Measurements from ENCODE around the gene UNC13A. TPM values are rescaled to one million over a fixed set of nuclear protein-coding genes. Genes with fewer than 3 reads are reported as not detected.

The UNC13A gene
- total RNA-seq, 1 donor from 2014 or later: 0.70 TPM

- no peak for DNase-seq (ENCODE audit: extremely low read depth, low read depth, low spot score)
Observed at GRCh38 chr19:17632577-17632976, 55.6 kb downstream of the UNC13A start.

DNA sequence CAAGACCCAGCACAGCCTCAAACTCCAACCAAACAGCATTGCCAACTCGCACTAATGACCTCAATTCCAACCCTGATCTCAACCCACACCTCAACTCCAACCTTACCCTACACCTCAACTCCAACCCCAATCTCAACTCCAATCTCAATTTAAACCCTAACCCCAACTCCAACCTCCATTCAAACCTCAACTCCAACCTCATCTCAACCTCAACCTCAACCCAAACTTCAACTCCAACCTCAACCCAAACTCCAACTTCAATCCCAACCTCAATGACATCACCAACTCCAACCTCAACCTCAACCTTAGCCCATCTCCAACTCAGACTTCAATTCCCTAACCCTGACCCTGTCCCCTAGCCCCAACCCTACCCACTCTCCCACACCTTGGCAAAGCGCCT is 58.4 kb downstream of the UNC13A start:
- no peak for DNase-seq (ENCODE audit: extremely low read depth, low read depth, low spot score)

DNA sequence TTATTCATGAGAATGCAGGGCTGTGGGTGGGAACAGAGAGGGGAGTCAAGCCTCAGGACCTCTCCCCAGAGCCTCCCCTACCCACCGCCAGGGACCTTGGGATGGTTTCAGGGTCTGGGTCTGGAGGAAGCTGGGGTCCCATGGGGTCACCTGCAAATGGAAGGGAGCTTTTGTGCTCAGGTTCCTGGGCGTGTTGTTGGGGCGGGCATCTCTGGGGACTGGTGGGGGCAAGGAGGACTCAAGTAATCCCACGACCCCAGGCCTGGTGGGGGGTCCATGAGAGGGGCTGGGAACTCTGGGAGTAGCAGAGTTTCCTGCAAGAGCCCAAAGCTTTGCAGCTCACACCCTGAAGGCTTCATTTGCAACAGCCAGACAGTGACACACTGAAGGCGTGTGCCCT is 60.2 kb downstream of the UNC13A start:
- DNase-seq (ENCODE audit: extremely low read depth, low read depth, low spot score): no peak

- DNase-seq (ENCODE audit: extremely low read depth, low read depth, low spot score): no peak
Observed at GRCh38 chr19:17627161-17627560, 61.0 kb downstream of the UNC13A start.

DNA sequence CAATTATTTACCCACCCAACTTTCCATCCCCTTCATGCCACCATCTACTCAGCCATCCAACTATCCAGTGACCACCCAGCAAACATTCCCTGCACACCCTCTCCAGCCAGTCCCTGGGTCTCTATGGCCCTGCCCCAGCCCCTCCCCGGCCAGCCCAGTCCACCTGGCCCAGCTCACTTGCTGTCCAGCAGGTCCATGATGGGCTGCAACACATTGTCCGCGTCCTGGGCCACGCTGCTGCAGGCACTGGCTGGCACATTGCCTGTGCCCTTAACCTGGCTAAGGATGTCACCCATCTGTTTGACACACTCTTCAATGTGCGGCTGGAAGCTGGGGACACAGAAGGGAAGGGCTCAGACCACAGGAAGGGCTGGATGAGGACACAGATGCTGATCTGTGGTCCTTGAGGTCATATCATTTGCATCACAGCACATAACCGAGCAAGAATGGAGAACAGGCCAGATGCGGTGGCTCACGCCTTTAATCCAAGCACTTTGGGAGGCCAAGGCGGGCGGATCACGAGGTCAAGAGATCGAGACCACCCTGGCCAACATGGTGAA is 61.6 kb downstream of the UNC13A start:
- no peak for DNase-seq (ENCODE audit: extremely low read depth, low read depth, low spot score)

GRCh38 chr19:17625980-17626379 is 62.2 kb downstream of the UNC13A start:
- no peak for DNase-seq (ENCODE audit: extremely low read depth, low read depth, low spot score)

DNA sequence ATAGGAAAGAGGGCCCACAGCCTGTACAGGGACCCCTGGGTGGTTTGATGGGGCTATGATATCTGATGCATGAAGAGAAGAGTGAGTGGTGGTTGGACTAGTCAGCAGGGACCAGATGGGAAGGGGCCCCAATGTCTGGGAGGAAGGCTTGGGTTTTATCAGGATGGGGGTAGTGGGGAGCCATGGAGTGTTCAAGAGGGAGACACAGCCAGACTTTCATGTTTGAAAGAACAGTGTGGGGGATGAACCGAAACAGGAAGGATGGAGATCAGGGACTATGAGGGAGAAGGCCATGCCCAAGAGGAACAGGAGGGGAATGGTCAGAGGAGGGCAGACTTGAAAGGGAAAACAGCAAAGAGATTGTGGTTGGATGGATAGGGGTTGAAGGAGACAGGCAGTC is 63.1 kb downstream of the UNC13A start:
- no peak for DNase-seq (ENCODE audit: extremely low read depth, low read depth, low spot score)

DNA sequence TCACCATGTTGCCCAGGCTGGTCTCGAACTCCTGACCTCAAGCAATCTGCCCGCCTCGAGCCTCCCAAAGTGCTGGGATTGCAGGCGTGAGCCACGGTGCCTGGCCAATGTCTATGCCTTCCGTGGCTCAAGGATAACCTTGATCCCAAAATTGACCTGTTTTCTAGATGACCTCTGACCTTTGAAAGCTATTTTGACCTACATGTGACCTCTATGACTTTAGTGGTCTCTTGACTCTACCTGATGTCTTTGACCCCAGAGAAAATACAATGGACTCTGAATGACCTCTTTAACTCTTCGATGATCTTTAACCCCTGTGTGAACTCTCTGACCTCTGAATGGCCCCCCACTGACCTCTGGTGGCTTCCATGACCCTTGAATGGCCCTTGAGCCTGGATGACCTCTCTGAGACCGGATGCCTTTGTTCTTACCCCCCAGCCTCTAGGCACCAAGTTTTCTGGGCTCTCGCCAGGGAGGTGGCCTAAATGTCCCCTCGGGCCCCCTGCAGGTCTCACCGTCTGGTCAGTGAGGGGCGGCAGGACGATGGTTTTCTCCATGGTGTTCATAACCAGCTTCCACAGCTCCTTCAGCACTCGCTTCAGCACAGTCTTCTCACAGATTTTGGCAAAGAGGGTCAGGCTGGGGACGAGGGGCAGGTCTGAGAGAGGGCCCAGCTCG is 63.7 kb downstream of the UNC13A start:
- DNase-seq (ENCODE audit: extremely low read depth, low read depth, low spot score): no peak

GRCh38 chr19:17623224-17623935 is 64.8 kb downstream of the UNC13A start:
- DNase-seq (ENCODE audit: extremely low read depth, low read depth, low spot score): no peak

- no peak for DNase-seq (ENCODE audit: extremely low read depth, low read depth, low spot score)
Observed at GRCh38 chr19:17620696-17621095, 67.5 kb downstream of the UNC13A start.

GRCh38 chr19:17618936-17619335 is 69.2 kb downstream of the UNC13A start:
- DNase-seq (ENCODE audit: extremely low read depth, low read depth, low spot score): no peak

DNA sequence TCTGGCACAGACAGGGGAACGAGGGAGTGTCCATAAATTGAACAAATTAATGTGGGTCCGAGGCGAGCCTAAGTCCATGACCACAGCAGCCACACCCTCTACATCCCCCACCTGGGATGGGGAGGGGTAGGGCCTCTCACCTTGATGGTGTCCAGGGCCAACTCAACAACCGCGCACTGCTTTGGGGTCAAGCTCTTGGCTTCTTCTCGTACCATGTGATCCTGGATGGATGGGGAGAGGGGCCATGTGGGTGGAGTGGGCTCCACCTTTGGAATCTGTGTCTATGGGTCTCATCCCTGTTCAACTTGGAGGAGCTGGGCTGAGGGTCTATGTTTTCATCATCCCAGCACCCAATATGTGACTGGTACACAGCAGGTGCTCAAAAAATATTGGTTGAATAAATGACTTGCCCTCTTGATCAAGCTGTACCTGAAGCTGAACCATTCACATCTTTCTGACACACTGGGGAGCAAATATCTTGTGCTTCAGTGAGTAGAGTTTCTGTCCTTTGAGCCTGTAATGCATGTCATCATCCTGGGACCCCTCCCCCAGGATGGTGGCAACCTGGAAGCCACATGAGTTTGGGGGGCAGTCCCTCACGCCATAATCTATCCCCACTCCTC is 69.8 kb downstream of the UNC13A start:
- DNase-seq (ENCODE audit: extremely low read depth, low read depth, low spot score): no peak

- no peak for DNase-seq (ENCODE audit: extremely low read depth, low read depth, low spot score)
Observed at GRCh38 chr19:17617807-17618192, 70.4 kb downstream of the UNC13A start.

- DNase-seq (ENCODE audit: extremely low read depth, low read depth, low spot score): no peak
Observed at GRCh38 chr19:17616961-17617806, 71.0 kb downstream of the UNC13A start.

- no peak for DNase-seq (ENCODE audit: extremely low read depth, low read depth, low spot score)
Observed at GRCh38 chr19:17616686-17616960, 71.5 kb downstream of the UNC13A start.

DNA sequence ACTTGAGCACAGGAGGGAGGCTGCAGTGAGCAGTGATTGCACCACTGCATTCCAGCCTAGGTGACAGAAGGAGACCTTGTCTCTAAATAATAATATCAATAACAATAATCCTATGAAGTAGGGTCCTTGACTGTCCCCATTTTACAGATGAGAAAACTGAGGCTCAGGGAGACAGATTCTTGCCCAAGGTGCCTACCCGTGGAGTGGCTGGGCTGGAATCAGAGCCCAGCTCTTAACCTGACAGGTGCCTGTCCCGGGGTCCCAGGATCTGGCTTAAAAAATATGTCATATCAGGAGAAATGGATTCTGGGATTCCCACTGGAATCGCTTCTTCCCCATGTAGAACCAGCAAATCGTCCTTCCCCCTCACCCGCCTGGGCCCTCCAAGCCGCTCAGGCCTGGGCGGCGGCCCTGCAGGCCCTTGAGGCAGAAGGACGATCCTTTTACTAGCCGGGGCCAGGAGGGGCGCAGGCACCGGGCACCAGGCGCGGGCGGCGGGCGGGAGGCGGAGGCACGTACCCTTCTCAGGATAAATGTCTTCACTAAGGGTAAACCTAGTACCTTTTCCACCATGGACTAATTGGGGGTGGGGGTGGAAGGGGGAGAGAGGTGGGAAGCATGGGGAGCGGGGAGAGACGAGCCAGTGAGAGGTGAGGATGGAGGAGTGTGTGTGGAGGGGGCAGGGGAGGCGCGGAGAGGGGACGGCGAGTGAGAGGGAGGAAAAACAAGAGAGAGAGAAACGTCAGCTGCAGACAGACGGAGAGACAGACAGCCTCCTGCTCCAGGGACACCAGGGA is 72.1 kb downstream of the UNC13A start:
- no peak for DNase-seq (ENCODE audit: extremely low read depth, low read depth, low spot score)

DNA sequence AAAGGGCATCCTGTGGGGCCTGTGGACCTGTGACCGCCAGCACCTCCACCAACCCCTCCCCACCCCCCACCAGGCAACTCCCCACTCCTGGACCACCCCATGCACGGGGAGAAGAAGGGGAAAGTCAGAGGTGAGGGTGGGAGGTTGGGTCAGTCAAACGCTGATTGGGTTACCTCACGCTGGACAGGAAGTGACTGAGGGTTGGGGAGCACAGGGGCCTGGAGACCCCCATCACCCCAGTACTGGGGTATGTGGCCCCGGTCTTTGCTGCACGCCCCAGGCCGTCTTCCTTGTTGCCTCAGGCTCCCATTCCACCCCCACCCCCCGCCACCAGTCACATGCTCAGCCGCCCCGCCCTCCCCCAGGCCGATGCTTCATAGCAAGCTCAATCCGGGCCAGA is 73.7 kb downstream of the UNC13A start:
- DNase-seq (ENCODE audit: extremely low read depth, low read depth, low spot score): no peak

DNA sequence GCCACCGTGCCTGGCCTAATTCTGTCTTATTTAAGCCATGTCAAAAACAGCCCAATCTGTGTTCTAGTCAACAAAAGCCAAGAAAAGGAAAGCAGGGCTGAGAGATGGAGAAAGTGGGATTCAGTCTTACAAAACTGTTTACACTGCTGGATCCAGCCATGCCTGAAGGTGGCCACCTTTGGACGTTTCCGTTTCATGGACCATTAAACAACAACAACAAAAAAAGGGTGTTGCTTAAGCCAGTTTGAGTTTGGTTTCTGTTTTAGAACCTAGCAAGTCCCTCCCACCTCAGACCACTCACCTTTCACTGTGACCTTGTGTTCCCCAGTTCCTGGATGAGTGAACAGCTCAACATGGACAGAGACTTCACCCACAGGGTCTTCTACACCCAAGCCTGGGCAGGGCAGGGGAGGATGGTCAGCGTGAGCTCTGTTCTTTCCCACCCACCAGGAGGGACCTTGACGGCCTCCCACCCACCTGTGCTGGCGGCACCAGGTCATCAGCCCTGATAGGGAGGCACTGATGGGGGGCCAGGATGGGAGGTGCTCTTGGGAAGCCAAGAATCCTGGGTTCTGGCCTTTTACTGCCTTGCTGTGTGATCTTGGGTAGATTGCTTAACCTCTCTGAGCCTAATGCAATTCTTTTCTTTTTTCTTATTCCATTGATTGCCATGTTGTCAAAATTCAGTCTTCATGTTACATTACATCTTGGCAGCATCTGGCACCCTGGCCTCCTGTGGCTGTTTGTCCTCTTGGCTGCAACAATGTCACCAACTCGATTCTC is 76.5 kb downstream of the UNC13A start:
- no peak for DNase-seq (ENCODE audit: extremely low read depth, low read depth, low spot score)

DNA sequence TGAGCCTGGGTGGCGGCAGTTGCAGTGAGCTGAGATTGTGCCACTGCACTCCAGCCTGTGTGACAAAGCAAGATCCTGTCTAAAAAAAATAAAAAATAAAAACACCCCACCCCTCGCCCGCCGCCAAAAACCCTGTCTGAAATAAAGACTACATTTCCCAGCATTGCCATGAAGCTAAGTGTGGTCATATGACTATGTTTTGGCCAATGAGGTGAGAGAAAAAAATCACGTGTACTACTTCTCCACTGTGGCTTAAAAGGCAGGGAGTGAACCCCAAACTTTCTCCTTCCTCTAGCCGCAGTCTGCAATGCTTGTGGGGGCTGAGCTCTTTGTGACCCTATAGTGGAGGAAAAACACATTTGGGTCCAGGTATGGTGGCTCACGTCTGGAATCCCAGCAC is 77.8 kb downstream of the UNC13A start:
- no peak for DNase-seq (ENCODE audit: extremely low read depth, low read depth, low spot score)

DNA sequence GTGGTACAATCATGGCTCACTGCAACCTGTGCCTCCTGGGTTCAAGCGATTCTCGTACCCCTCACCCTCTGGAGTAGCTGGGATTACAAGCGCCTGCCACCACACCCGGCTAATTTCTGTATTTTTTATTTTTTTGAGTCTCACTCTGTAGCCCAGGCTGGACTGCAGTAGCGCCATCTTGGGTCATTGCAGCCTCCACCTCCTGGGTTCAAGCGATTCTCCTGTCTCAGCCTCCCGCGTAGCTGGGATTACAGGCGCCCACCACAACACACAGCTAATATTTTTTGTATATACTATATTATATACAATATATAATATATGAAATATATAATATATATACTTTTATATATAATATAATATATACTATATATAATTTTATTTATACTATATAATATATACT is 80.2 kb downstream of the UNC13A start:
- no peak for DNase-seq (ENCODE audit: extremely low read depth, low read depth, low spot score)
